ENCODE results near the gene SYNJ1.

Gene SYNJ1

DNA sequence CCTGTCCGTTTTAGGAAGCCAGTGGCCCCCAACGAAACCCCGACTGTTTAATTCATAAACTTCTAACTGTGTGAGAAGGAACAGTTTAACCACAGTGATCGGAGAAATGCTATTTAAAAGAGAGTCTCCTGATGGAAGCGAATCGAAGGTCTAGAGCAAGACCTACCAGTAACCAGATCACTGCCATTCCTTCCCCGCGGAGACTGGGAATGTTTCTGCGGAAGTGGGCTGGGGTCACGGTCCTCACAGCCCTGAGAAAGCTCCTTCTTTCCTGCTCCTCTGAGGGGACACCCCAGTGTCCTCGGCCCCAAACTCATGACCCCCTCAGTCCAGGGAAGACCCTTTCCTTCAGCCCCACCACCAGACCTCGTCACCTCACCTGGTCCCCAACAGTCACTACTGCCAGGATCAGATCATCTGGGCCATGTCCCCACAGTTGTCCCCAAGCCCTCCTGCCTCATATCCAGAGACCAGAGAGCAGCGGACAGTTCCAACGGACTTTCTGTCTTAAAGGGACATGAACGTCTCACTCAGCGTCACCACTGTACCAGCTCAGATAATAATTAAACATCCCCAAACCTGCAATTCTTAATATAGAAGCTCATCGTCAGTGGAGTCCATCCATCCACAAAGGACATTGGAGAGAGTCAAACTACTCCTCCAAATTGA is 142.6 kb downstream of the SYNJ1 start, which contains the start of gene TCP10L:
Gene TCP10L (minus strand): TSS at position 482 of the 669 bp plus-strand sequence. CDS start 1,219 bp downstream, outside the sequence.
- no peak for DNase-seq (ENCODE audit: low read depth)
- TF ChIP-seq CTCF (conservative IDR thresholded peaks at IDR 0.05; ENCODE audit: control insufficient read depth, insufficient read depth, low read depth, low read length) = no peak
- H3K4me3 ChIP-seq (ENCODE audit: control insufficient read depth, low read depth, low read length) = no peak within 1 kb of the TSS

GRCh38 chr21:32584472-32584871 is 143.3 kb downstream of the SYNJ1 start:
- no peak for TF ChIP-seq CTCF (conservative IDR thresholded peaks at IDR 0.05; ENCODE audit: control insufficient read depth, insufficient read depth, low read depth, low read length)
- no peak overlapping the region for H3K4me3 ChIP-seq (ENCODE audit: control insufficient read depth, low read depth, low read length)
- DNase-seq (ENCODE audit: low read depth) = no peak

DNA sequence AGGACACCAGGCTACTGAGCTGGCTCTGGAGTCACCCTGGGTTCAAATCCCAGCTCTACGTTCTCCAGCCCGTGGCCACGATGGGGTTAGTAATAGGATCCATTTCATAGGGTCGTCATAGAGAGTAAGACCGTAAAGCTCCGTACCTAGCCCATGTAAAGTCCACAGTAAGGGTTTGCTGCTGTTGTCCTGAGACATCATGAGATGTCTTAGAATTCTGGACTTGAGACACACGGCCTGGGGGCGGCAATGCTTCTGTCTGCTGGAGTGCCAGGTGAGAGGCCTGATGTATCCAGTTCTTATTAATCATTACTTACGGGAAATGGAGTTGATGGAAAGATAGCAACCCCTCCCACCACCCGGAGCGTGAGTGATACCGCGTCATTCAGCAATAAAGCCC is 146.1 kb downstream of the SYNJ1 start:
- H3K4me3 ChIP-seq (ENCODE audit: control insufficient read depth, low read depth, low read length) = no peak overlapping the region
- TF ChIP-seq CTCF (conservative IDR thresholded peaks at IDR 0.05; ENCODE audit: control insufficient read depth, insufficient read depth, low read depth, low read length) = no peak
- no peak for DNase-seq (ENCODE audit: low read depth)

GRCh38 chr21:32580949-32581348 is 146.9 kb downstream of the SYNJ1 start:
- DNase-seq (ENCODE audit: low read depth) = no peak
- H3K4me3 ChIP-seq (ENCODE audit: control insufficient read depth, low read depth, low read length) = no peak overlapping the region
- no peak for TF ChIP-seq CTCF (conservative IDR thresholded peaks at IDR 0.05; ENCODE audit: control insufficient read depth, insufficient read depth, low read depth, low read length)

Data from fibroblast of mammary gland (primary cell).